Thymus (tissue), 11 donors: Measurements from ENCODE around the gene GCM1. TPM values are rescaled to one million over a fixed set of nuclear protein-coding genes. Genes with fewer than 3 reads are reported as not detected.

ENCODE experiments used
- DNase-seq, 9 donors: peaks; one replicate each; pipeline ENCODE4 v3.0.0-alpha.2; 2013; ENCODE audit warnings: low spot score in 9 of 9, low read depth in 6 of 9, missing footprints in 1 of 9
- H3K27ac ChIP-seq, 2 donors: one replicate each; pipeline ENCODE4 v1.5.1; 2013; ENCODE audit warnings: control low read depth in 1 of 2, low read depth in 1 of 2, low read length in 1 of 2, mild to moderate bottlenecking in 1 of 2, moderate library complexity in 1 of 2
- H3K27me3 ChIP-seq, 2 donors: one replicate each; pipeline ENCODE4 v1.5.1; 2013; ENCODE audit warnings: low read length in 1 of 2; ENCODE audit not compliant: control insufficient read depth in 2 of 2, insufficient read depth in 1 of 2
- H3K36me3 ChIP-seq, 2 donors: one replicate each; pipeline ENCODE4 v1.5.1; 2013; ENCODE audit warnings: low read length in 1 of 2, mild to moderate bottlenecking in 1 of 2, moderate library complexity in 1 of 2; ENCODE audit not compliant: control insufficient read depth in 2 of 2, insufficient read depth in 2 of 2
- H3K4me1 ChIP-seq, 2 donors: one replicate each; pipeline ENCODE4 v1.5.1; 2013; ENCODE audit warnings: low read length in 2 of 2; ENCODE audit not compliant: control insufficient read depth in 2 of 2, insufficient read depth in 2 of 2
- H3K4me3 ChIP-seq, 2 donors: one replicate each; pipeline ENCODE4 v1.5.1; 2013; ENCODE audit warnings: low read length in 2 of 2, control low read depth in 1 of 2, mild to moderate bottlenecking in 1 of 2
- H3K9me3 ChIP-seq, 2 donors: one replicate each; pipeline ENCODE4 v1.5.1; 2013; ENCODE audit warnings: low read length in 1 of 2, mild to moderate bottlenecking in 1 of 2; ENCODE audit not compliant: control insufficient read depth in 2 of 2, insufficient read depth in 1 of 2
- WGBS: extraction: QIAGEN DNeasy Blood & Tissue Kit; methylation state at CpG from one replicate; pipeline ENCODE4 v1.1.7; 2013; 5-methylcytosine and 5-hydroxymethylcytosine counted together
- polyA plus RNA-seq: library from polyadenylated mRNA; stranded (reverse); fragments of 200-250 nt; gene quantifications from one replicate; pipeline ENCODE4 v1.2.3, GENCODE V29; 2013
- total RNA-seq: library from RNA; stranded (reverse); fragments of 120-200 nt; gene quantifications from one replicate; pipeline ENCODE4 v1.2.4, GENCODE V29; 2013
- donor health status: healthy.

The GCM1 gene
- total and polyA plus RNA-seq, 2 donors = under 0.01 to 0.23 TPM

DNA sequence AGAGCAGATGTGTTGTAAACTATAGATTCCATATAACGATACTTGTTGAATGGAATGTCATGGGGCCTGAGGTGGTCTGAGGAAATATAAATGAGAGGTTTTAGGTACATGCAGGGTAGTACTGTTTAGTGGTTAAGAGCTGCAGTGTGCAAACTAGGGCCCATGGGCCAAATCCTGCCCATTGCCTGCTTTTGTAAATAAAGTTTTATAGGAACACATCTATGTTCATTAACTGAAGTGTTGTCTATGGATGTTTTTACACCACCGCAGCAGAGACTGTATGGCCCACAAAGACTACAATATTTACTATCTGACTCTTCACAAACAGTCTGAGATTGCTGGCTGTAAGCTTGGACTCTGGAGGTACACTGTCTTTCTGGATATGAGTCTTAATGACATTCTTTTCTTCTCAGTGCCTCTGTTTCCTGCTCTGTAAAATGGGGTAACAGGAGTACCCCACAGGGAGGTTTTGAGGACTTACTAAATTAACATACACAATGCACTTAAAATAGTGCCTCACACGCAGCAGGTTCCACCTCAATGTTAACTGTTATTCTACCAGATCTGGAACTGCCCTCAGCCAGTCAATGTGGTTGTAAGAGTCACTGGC is 12.5 kb downstream of the GCM1 start:
- whole genome bisulfite sequencing = 95% methylated on average over 3 of the region's 3 CpGs
- peaks cover 0 to 3% of the 10 kb centered on the region in 2 donors for H3K27me3 ChIP-seq
- H3K27ac ChIP-seq = no peak overlapping the region
- no peaks in the 10 kb centered on the region for H3K36me3 ChIP-seq
- H3K4me1 ChIP-seq = peaks cover 5 to 7% of the 10 kb centered on the region in 2 donors
- H3K4me3 ChIP-seq = no peak overlapping the region
- no peaks in the 10 kb centered on the region for H3K9me3 ChIP-seq
- no peak for DNase-seq

DNA sequence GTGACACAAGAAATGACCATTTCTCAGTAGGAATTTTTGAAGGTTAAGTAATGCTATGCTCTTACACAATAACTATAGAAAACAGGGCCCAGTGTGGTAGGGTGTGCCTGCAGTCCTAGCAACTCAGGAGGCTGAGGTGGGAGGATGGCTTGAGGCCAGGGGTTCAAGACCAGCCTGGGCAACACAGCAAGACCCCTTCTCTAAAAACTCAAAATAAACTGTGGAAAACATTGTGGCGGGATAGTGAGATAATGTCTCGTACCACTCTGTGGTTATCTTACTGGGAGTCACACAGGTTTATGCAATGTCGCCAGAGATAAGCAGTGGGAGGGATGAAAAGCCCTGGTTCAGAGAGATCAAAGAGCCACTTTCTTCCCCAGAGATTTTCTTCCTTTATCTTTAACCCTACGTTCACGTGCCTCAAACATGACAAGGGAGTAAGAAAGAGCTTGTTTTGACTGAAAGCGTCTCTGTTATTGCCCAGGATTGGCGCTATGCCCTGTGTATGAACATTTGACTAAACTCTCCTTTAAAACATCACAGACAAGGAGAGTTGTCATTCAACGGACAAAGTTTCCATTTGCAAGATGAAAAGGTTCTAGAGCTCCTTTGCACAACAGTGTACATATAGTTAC is 13.9 kb downstream of the GCM1 start:
- Histone ChIP-seq H3K9me3 (no peaks in the 10 kb centered on the region), H3K4me3 (no peak overlapping the region), H3K27ac (no peak overlapping the region), H3K4me1 (peaks cover 5 to 7% of the 10 kb centered on the region in 2 donors), H3K36me3 (no peaks in the 10 kb centered on the region), H3K27me3 (peaks cover 0 to 3% of the 10 kb centered on the region in 2 donors)
- peak in 7 of 9 donors; percentile 15 to 73 (median 38) for DNase-seq
- WGBS = 22% methylated on average over 8 of the region's 8 CpGs

DNA sequence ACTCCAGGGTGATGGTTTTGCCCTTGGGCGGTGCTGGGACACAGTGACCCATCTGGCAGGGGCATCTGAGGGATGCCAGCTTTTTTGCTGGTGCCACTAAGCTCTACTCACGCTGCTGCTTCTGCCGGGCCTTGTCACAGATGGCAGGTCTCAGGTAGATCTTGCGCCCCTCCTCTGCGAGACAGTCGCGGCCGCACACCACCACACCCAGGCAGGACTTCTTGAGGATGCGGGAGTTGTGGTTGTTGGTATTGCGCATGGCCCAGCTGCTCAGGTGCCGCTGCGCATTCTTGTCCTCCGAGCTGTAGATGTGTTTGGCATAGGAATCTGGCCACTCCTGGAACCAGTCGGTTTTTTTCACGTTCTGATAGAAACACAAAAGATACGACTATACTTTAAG is 14.7 kb downstream of the GCM1 start:
- DNase-seq = no peak
- WGBS = 92% methylated on average over 16 of the region's 16 CpGs
- no peaks in the 10 kb centered on the region for H3K36me3 ChIP-seq

DNA sequence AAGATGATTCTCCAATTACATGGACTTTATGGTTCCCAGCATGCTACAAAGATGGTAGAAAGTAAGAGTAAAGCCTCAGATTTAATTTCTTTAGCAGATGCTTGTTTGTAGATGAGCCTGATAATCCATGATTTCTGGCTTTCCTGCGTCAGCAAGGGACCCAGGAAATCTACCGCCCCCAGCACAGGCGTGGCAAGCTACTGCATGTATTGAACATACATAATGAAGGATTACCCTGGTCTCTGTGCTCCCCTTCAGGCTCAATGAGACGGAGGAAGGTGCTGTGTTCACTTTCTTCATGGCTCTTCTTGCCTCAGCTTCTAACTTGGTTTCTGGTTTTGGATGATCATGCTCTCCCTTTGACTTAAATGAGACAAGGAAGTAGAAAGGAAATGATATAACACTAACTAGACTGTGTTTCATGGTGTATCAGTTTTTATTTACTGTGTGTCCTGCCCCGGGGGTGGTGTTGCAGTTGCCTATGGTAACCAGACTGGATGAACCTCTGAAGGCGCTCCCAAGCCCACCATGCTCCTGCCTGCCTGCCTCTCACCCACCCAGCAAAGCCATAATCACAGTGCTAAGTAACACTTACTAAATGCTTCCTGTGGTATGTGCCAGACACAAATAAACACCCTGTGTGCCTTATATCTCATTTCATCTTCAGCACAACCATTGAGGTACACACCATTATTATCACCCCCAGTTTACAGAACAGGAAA is 17.9 kb downstream of the GCM1 start:
- 90% methylated on average over 6 of the region's 6 CpGs for WGBS
- no peak overlapping the region for H3K27ac ChIP-seq
- H3K27me3 ChIP-seq = peaks cover 0 to 3% of the 10 kb centered on the region in 2 donors
- H3K36me3 ChIP-seq = no peaks in the 10 kb centered on the region
- H3K9me3 ChIP-seq = no peaks in the 10 kb centered on the region
- H3K4me1 ChIP-seq = peaks cover 5 to 7% of the 10 kb centered on the region in 2 donors
- no peak overlapping the region for H3K4me3 ChIP-seq
- DNase-seq = no peak

More for the DNA sequence above, 14.7 kb downstream of the GCM1 start:
- H3K27ac ChIP-seq = no peak overlapping the region
- no peak overlapping the region for H3K4me3 ChIP-seq
- peaks cover 5 to 7% of the 10 kb centered on the region in 2 donors for H3K4me1 ChIP-seq
- peaks cover 0 to 3% of the 10 kb centered on the region in 2 donors for H3K27me3 ChIP-seq
- H3K9me3 ChIP-seq = no peaks in the 10 kb centered on the region

DNA sequence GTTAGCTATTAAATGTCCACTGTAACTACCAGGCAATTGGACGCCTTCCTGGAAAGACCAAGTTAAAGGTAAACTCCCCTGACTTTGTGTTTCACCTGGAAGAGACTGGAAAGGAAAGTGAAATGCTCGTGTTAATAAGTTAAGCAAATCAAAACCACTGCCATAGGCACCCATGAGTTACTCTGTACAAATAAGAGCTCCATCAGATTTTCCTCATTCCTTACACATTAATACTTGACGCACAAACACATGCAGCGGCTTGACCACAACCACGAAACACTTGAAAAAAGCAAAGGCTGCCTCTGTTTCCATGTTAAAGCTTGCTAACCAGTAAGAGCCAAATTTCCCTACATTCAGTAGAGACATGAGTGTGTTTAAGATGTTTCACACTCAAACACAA is 19.8 kb downstream of the GCM1 start:
- no peak for DNase-seq
- Histone ChIP-seq H3K4me1 (no peaks in the 10 kb centered on the region), H3K27me3 (peaks cover 0 to 2% of the 10 kb centered on the region in 2 donors), H3K36me3 (no peaks in the 10 kb centered on the region), H3K4me3 (no peak overlapping the region), H3K27ac (no peak overlapping the region), H3K9me3 (no peaks in the 10 kb centered on the region)
- WGBS = 88% methylated on average over 5 of the region's 5 CpGs

DNA sequence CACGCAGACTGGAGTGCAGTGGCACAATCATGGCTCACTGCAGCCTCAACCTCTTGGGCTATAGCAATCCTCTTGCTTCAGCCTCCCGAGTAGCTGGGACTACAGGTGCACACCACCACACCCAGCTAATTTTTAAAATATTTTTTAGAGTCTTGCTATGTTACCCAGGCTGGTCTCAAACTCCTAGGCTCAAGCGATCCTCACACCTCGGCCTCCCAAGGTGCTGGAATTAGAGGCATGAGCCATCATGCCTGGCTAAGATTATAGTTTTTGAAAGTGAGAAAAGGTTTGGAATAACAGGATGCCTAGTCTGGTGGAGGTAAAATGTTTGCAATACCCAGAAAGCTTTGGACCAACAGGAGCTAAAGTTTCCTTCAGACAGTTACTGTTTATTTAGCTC is 23.4 kb downstream of the GCM1 start:
- Histone ChIP-seq H3K9me3 (no peaks in the 10 kb centered on the region), H3K4me1 (no peaks in the 10 kb centered on the region), H3K36me3 (no peaks in the 10 kb centered on the region), H3K27me3 (no peaks in the 10 kb centered on the region), H3K4me3 (no peak overlapping the region), H3K27ac (no peak overlapping the region)
- WGBS = 97% methylated on average over 4 of the region's 4 CpGs
- no peak for DNase-seq

DNA sequence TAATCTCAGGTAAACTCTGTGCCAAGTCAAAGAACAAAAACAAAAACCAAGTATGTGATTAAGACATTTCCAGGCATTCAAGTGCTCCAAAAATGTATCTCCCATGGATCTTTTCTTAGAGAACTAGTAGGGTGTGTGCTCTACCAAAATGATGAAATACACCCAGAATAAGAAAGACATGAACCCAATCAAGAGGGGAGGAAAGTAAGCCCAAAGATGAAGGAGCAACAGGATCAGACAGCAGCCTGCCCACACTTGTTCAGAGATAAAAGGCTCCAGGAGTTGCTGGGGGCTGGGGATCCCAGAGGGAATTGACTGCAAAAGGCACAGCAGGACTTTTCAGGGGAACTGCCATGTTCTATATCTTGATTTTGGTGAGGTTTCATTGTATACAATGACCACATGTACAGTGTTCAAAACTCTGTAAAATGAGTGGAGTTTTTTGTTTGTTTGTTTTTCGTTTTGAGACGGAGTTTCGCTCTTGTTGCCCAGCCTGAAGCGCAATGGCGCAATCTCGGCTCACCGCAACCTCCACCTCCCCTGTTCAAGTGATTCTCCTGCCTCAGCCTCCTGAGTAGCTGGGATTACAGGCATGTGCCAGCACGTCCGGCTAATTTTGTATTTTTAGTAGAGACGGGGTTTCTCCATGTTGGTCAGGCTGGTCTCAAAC is 24.4 kb downstream of the GCM1 start:
- no peaks in the 10 kb centered on the region for H3K36me3 ChIP-seq
- WGBS = 97% methylated on average over 10 of the region's 10 CpGs
- no peak overlapping the region for H3K27ac ChIP-seq
- DNase-seq = no peak
- H3K4me3 ChIP-seq = no peak overlapping the region
- no peaks in the 10 kb centered on the region for H3K4me1 ChIP-seq
- H3K9me3 ChIP-seq = no peaks in the 10 kb centered on the region
- no peaks in the 10 kb centered on the region for H3K27me3 ChIP-seq

DNA sequence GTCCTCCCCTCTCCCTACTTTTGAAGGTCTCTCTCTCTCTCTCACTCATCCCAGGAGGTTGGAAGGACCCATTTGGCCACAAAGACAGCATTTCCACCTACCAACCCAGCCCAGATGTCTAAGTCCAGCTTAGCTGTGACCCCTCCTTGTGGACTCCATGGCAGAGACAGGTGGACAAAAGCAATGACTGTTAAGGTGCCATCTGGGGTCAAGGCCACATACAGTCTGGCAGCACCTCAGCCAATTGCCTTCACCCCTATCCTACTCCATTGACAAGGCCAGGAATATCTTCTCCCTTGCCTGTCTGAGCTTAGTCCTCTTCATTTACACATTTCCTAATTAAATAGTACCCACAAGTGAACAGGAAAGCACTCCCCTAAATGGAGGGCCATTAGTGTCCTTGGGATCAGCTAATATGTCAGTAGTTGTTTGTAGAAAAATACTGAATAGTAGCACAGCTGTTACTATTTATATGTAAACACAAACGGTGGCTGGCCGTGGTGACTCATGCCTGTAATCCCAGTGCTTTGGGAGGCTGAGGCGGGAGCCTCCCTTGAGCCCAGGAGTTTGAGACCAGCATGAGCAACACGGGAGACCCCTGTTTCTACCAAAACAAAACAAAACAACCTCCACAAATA is 28.8 kb downstream of the GCM1 start:
- H3K36me3 ChIP-seq = no peaks in the 10 kb centered on the region
- no peak for DNase-seq
- WGBS = 92% methylated on average over 4 of the region's 4 CpGs
- H3K27ac ChIP-seq = no peak overlapping the region
- H3K9me3 ChIP-seq = no peaks in the 10 kb centered on the region
- H3K4me1 ChIP-seq = no peaks in the 10 kb centered on the region
- no peaks in the 10 kb centered on the region for H3K27me3 ChIP-seq
- H3K4me3 ChIP-seq = no peak overlapping the region
